GM21526 (cell line): Measurements from ENCODE around the gene RAB12.
"Not testable (repeated sequence)": the region's sequence is repeated elsewhere in the genome, so short reads cannot be mapped to it uniquely, and the experiment has no call there.

Source experiments
- ATAC-seq: cut with Tn5 transposase; IDR thresholded peaks from one replicate; pipeline ENCODE4 v1.9.1; 2021; ENCODE audit warnings: moderate library complexity; ENCODE audit not compliant: unreplicated experiment, low FRiP score

Gene RAB12

DNA sequence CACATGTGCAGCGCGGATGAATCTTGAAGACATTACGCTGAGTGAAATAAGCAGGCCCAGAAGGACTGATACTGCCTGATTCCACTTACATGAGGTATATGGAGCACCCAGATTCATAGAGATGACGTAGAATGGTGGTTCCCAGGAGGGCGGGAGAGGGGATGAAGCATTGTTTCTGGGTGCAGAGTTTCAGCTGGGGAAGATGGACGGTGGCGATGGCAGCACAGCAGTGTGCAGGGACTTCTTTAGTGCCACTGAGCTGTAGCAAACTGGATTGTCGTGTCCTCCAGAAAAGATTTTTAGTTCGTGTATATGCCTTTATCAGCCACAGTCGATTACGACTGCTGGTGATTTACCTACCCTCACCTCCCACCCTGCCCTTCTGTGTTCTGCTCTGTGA, 30.5 kb downstream of the RAB12 start:
- ATAC-seq: no peak

- ATAC-seq: no peak
These were observed 34.2 kb downstream of the RAB12 start for GRCh38 chr18:8643326-8643878.

GRCh38 chr18:8647359-8647758, 38.1 kb downstream of the RAB12 start:
- ATAC-seq: not testable (repeated sequence)

- not testable (repeated sequence) for ATAC-seq
These were observed 42.4 kb downstream of the RAB12 start for GRCh38 chr18:8651478-8652261.

GRCh38 chr18:8654503-8655451, 45.5 kb downstream of the RAB12 start:
- ATAC-seq: no peak

GRCh38 chr18:8656232-8656631, 47.0 kb downstream of the RAB12 start:
- no peak for ATAC-seq

- no peak for ATAC-seq
These were observed 48.0 kb downstream of the RAB12 start for GRCh38 chr18:8657050-8657820.

- no peak for ATAC-seq
These were observed 48.7 kb downstream of the RAB12 start for GRCh38 chr18:8657873-8658470.

GRCh38 chr18:8658858-8659485, 49.7 kb downstream of the RAB12 start:
- no peak for ATAC-seq

DNA sequence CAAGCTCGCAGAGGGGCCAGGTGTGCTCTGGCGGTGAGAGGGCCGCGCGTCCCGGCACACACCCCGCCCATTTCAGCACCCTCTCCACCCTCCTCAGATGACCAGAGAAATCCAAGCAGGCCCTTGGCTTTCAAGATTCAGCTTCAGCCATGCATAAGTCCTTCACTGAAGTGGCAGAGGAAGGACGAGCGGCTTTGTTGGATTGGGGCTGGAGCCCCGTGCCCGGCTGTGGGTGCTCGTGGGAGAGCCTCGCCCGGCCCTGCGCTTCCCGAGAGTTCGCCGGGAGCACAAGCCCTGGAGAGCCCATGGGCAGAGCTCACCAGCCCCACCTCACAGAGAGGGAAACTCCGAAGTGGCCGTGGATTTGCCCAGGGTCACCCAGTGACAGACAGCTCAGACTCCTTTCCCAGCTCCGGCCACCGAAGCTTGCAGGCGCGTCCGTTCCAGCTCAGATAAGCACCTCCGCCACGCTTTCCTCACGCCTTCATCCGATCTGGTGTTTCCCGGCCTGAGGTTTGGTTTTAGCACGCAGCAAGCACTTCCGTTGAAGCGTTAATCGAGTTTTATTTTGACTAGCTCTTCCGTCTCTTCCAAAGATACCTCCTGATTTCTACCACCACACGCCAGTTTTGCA, 50.5 kb downstream of the RAB12 start:
- ATAC-seq: no peak

- ATAC-seq: no peak
These were observed 51.1 kb downstream of the RAB12 start for GRCh38 chr18:8660316-8660715.

- no peak for ATAC-seq
These were observed 52.7 kb downstream of the RAB12 start for GRCh38 chr18:8661754-8662559.

DNA sequence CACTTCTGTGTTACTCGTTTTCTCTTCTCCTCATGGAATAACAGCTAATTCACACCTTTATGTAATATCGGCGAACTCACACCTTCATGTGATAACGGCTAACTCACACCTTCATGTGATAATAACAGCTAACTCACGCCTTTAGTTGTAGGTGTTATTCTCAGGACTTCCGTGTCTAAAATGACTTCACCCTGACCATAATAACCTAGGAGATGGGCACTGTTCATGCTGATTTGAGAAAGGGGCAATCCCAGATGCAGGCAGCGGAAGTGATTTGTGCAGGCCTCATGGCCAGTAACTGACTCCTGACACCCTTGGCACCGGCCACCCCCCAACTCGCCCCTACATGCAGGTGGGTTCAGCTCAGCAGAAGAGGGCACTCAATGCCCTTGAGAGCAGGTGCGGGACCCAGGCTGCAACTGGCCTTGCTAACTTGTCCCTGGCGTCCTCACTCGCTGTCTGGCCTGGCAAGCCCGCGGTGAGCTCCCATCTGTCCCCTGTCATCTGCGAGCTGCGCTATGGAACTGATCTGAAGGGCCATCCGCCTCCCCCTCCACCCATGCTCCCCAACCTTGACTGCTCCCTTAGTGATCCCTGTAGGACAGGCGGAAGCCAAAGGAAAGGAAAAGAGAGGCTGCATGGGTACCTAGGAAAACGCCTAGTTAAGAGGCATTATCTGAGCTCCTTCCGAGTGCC, 53.5 kb downstream of the RAB12 start:
- ATAC-seq: no peak

- ATAC-seq: no peak
These were observed 58.6 kb downstream of the RAB12 start for GRCh38 chr18:8667846-8668245.

GRCh38 chr18:8668381-8668780, 59.1 kb downstream of the RAB12 start:
- ATAC-seq: no peak

GRCh38 chr18:8669571-8669970, 60.3 kb downstream of the RAB12 start:
- no peak for ATAC-seq

DNA sequence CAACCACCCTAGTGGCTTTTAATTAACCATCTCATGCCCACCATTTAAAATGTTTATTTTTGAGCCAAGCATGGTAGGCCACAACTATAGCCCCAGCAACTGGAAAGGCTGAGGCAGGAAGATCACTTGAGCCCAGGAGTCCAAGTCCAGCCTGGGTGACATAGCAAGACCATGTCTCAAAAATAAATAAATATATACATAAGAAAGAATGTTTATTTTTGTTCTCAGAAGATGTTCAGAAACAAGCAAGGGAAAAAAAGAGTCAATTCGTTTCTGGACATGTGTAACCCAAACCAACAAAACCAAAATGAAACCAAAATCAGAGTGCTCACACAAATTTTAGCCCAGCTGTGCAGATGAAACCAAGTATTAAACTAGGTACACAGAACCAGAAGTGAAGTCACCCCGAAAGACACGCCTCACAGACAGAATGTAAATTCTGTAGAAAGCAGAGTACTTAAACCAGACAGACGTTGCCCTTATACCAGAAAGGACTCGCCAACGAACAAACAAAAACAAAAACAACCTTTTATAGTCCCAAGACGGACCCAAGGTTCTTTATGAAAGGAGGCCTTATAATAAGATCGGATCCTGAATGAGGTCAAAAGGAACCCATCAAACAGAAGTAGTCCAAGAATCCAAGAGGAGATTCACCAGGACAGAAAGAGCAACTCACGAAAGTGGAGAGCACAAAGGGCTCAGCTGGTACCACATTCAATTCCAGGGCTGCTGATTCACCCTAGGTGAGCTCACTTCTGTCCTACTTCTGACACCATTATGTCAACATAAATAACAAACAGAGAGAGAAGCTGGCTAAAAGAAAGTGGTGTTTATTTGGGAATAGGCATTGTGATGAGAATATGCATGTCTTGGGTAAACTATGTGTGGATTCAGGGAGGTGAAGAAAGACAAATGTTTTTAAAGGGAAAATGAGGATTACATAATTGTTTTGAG, 64.3 kb downstream of the RAB12 start:
- ATAC-seq: peak; percentile 88
